Measurements from ENCODE around the gene BUD31.
A peak's percentile ranks its signal among the peaks of the same experiment; 100 is the strongest.
"Not testable (repeated sequence)": the region's sequence is repeated elsewhere in the genome, so short reads cannot be mapped to it uniquely, and the experiment has no call there.

The BUD31 gene

GRCh38 chr7:99424932-99425730 is 16.4 kb downstream of the BUD31 start:
- H3K4me1 ChIP-seq (ENCODE audit: control insufficient read depth, insufficient read depth, low read length), result no peaks in the 10 kb centered on the region
- H3K36me3 ChIP-seq (ENCODE audit: insufficient read depth, low read length), result peaks cover 39% of the 10 kb centered on the region
- no peak overlapping the region for H3K4me2 ChIP-seq (ENCODE audit: low read length)
- no peaks in the 10 kb centered on the region for H3K27me3 ChIP-seq (ENCODE audit: control insufficient read depth, insufficient read depth, low read length)
- no peak overlapping the region for H3K9ac ChIP-seq (ENCODE audit: low read depth, low read length)
- H3K4me3 ChIP-seq (ENCODE audit: low read length), result no peak overlapping the region
- no peaks in the 10 kb centered on the region for H3K9me3 ChIP-seq (replicated peaks; ENCODE audit: low read length)

DNA sequence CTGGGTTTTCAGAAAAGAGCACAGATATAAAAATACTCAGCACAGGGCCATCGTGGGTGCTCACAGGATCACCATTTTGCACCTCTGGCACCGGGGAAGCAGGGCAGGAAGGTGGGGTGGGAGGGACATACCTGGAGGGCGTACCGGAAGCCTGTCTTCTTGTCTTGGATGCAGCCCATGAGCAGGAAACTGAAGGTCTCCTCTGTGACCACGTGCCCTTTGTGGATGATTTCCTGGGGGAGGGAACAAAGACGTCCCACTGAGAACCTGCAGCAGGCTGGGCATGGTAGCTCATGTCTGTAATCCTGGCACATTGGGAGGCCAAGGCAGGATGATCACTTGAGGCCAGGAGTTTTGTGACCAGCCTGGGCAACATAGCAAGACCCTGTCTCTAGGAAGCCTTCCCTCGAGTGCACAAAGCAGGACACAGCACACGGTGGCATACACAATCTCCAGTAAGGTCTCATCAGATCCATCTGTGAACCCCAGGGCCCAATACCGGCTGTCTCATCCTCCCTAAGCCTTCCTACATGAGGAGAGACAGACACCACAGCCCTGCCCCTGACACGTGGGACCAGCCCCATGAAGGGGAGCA is 20.3 kb downstream of the BUD31 start:
- Histone ChIP-seq H3K4me2 (ENCODE audit: low read length) (no peak overlapping the region), H3K36me3 (ENCODE audit: insufficient read depth, low read length) (peaks cover 43% of the 10 kb centered on the region), H3K4me1 (ENCODE audit: control insufficient read depth, insufficient read depth, low read length) (no peaks in the 10 kb centered on the region), H3K4me3 (ENCODE audit: low read length) (no peak overlapping the region), H3K9ac (ENCODE audit: low read depth, low read length) (no peak overlapping the region), H3K27me3 (ENCODE audit: control insufficient read depth, insufficient read depth, low read length) (no peaks in the 10 kb centered on the region), H3K9me3 (replicated peaks; ENCODE audit: low read length) (no peaks in the 10 kb centered on the region)

GRCh38 chr7:99429756-99430155 is 21.0 kb downstream of the BUD31 start:
- Histone ChIP-seq H3K36me3 (ENCODE audit: insufficient read depth, low read length) (peaks cover 43% of the 10 kb centered on the region), H3K4me2 (ENCODE audit: low read length) (no peak overlapping the region), H3K4me3 (ENCODE audit: low read length) (no peak overlapping the region), H3K9me3 (replicated peaks; ENCODE audit: low read length) (no peaks in the 10 kb centered on the region), H3K27me3 (ENCODE audit: control insufficient read depth, insufficient read depth, low read length) (no peaks in the 10 kb centered on the region), H3K4me1 (ENCODE audit: control insufficient read depth, insufficient read depth, low read length) (no peaks in the 10 kb centered on the region), H3K9ac (ENCODE audit: low read depth, low read length) (no peak overlapping the region)

GRCh38 chr7:99431756-99432540 is 23.2 kb downstream of the BUD31 start:
- H3K36me3 ChIP-seq (ENCODE audit: insufficient read depth, low read length), result peaks cover 42% of the 10 kb centered on the region
- not testable (repeated sequence) for H3K4me2 ChIP-seq (ENCODE audit: low read length); H3K27me3 ChIP-seq (ENCODE audit: control insufficient read depth, insufficient read depth, low read length); H3K9me3 ChIP-seq (replicated peaks; ENCODE audit: low read length); H3K9ac ChIP-seq (ENCODE audit: low read depth, low read length); H3K4me1 ChIP-seq (ENCODE audit: control insufficient read depth, insufficient read depth, low read length); H3K4me3 ChIP-seq (ENCODE audit: low read length)

- Histone ChIP-seq H3K4me1 (ENCODE audit: control insufficient read depth, insufficient read depth, low read length) (peaks cover 6% of the 10 kb centered on the region), H3K9me3 (replicated peaks; ENCODE audit: low read length) (no peaks in the 10 kb centered on the region), H3K4me2 (ENCODE audit: low read length) (no peak overlapping the region), H3K9ac (ENCODE audit: low read depth, low read length) (no peak overlapping the region), H3K36me3 (ENCODE audit: insufficient read depth, low read length) (peaks cover 42% of the 10 kb centered on the region), H3K27me3 (ENCODE audit: control insufficient read depth, insufficient read depth, low read length) (no peaks in the 10 kb centered on the region), H3K4me3 (ENCODE audit: low read length) (no peak overlapping the region)
These were observed 24.4 kb downstream of the BUD31 start for GRCh38 chr7:99433158-99433557.

DNA sequence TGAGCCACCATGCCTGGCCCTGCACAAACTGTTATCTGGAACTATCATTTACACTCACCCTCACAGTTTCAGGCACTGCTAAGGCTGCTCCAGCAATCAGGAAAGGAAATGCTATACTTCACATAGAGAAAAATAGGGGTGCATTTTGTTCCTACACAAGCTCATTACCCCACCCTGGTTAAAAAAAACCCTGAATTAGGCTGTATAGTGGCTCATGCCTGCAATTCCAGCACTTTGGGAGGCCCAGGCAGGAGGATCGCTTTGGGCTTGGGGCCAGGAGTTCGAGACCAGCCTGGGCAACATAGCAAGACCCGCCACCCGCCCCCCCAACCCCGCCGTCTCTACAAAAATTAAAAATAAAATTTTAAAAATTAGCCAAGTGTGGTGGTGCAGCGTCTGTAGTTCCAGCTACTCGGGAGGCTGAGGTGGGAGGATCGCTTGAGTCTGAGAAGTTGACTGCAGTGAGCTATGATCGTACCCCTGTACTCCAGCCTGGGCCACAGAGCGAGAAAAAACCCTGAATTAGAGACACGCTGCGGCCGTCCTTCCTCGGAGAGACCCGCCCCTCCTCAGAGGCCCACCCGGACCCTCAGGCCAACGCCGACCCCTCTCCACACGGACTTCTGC is 29.3 kb downstream of the BUD31 start:
- H3K4me1 ChIP-seq (ENCODE audit: control insufficient read depth, insufficient read depth, low read length), result peaks cover 20% of the 10 kb centered on the region
- peak overlapping the region; percentile 91 for H3K4me2 ChIP-seq (ENCODE audit: low read length)
- H3K27me3 ChIP-seq (ENCODE audit: control insufficient read depth, insufficient read depth, low read length), result no peaks in the 10 kb centered on the region
- peak overlapping the region; percentile 94 for H3K9ac ChIP-seq (ENCODE audit: low read depth, low read length)
- H3K9me3 ChIP-seq (replicated peaks; ENCODE audit: low read length), result no peaks in the 10 kb centered on the region
- peaks cover 26% of the 10 kb centered on the region for H3K36me3 ChIP-seq (ENCODE audit: insufficient read depth, low read length)
- peak overlapping the region; percentile 88 for H3K4me3 ChIP-seq (ENCODE audit: low read length)

GRCh38 chr7:99438573-99439480 is 30.1 kb downstream of the BUD31 start, which contains the start of the genes CPSF4 and PTCD1:
TSS of gene CPSF4 (plus strand) at chr7:99438943. CDS start at chr7:99439083, 140 bp downstream.
TSS of gene PTCD1 (minus strand) at chr7:99438798. CDS start at chr7:99435242, 3,556 bp downstream.
- Histone ChIP-seq H3K4me2 (ENCODE audit: low read length) (peak within 1 kb of the TSS; percentile 92), H3K36me3 (ENCODE audit: insufficient read depth, low read length) (peaks cover 23% of the 10 kb centered on the region), H3K9me3 (replicated peaks; ENCODE audit: low read length) (no peaks in the 10 kb centered on the region), H3K27me3 (ENCODE audit: control insufficient read depth, insufficient read depth, low read length) (no peaks in the 10 kb centered on the region), H3K4me3 (ENCODE audit: low read length) (peak within 1 kb of the TSS; percentile 88), H3K9ac (ENCODE audit: low read depth, low read length) (peak within 1 kb of the TSS; percentile 94), H3K4me1 (ENCODE audit: control insufficient read depth, insufficient read depth, low read length) (peaks cover 20% of the 10 kb centered on the region)

- Histone ChIP-seq H3K4me1 (ENCODE audit: control insufficient read depth, insufficient read depth, low read length) (peaks cover 20% of the 10 kb centered on the region), H3K27me3 (ENCODE audit: control insufficient read depth, insufficient read depth, low read length) (no peaks in the 10 kb centered on the region), H3K9me3 (replicated peaks; ENCODE audit: low read length) (no peaks in the 10 kb centered on the region), H3K4me2 (ENCODE audit: low read length) (peak overlapping the region; percentile 92), H3K4me3 (ENCODE audit: low read length) (peak overlapping the region; percentile 88), H3K36me3 (ENCODE audit: insufficient read depth, low read length) (peaks cover 20% of the 10 kb centered on the region), H3K9ac (ENCODE audit: low read depth, low read length) (peak overlapping the region; percentile 94)
These were observed 31.4 kb downstream of the BUD31 start for GRCh38 chr7:99440195-99440594.

DNA sequence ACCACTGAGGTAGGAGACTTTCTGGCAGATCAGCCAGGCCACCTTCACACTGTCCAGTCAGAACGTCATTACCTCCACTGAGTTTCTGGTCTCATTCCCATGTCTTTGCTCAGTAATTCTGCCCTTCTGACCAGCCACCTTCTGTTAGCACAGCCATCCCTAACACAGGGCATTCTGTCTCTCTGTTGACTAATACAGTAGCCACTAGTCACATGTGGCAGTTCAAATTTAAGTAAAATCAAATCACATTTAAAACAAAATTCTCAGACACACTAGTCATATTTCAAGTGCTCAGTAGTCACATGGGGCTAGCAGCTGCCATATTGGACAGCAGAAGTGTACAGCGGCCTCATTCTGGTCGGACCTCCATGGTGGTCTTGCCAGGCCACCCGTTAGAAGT is 37.3 kb downstream of the BUD31 start:
- Histone ChIP-seq H3K27me3 (ENCODE audit: control insufficient read depth, insufficient read depth, low read length) (no peaks in the 10 kb centered on the region), H3K4me3 (ENCODE audit: low read length) (no peak overlapping the region), H3K36me3 (ENCODE audit: insufficient read depth, low read length) (peaks cover 65% of the 10 kb centered on the region), H3K4me1 (ENCODE audit: control insufficient read depth, insufficient read depth, low read length) (peaks cover 5% of the 10 kb centered on the region), H3K4me2 (ENCODE audit: low read length) (no peak overlapping the region), H3K9ac (ENCODE audit: low read depth, low read length) (no peak overlapping the region), H3K9me3 (replicated peaks; ENCODE audit: low read length) (no peaks in the 10 kb centered on the region)

DNA sequence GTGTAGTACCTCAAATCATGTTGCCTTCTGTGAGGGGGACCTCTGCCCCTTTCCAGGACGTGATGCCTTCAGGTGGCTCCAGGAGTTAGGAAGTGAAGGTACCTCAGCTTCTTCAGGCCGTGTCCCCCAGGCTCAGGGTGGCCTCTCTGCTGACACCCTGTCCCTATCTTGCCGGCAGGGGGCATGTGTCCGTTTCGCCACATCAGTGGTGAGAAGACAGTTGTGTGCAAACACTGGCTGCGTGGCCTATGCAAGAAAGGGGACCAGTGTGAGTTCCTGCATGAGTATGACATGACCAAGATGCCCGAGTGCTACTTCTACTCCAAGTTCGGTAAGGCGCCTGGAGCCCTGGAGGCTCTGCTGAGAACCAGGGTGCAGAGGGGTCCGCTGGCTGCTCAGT is 39.2 kb downstream of the BUD31 start:
- Histone ChIP-seq H3K9me3 (replicated peaks; ENCODE audit: low read length) (no peaks in the 10 kb centered on the region), H3K4me2 (ENCODE audit: low read length) (no peak overlapping the region), H3K27me3 (ENCODE audit: control insufficient read depth, insufficient read depth, low read length) (no peaks in the 10 kb centered on the region), H3K4me1 (ENCODE audit: control insufficient read depth, insufficient read depth, low read length) (no peaks in the 10 kb centered on the region), H3K4me3 (ENCODE audit: low read length) (no peak overlapping the region), H3K9ac (ENCODE audit: low read depth, low read length) (no peak overlapping the region), H3K36me3 (ENCODE audit: insufficient read depth, low read length) (peaks cover 70% of the 10 kb centered on the region)

All from skeletal muscle satellite cell (primary cell).